Measurements from ENCODE around the gene SLC6A3. TPM values are rescaled to one million over a fixed set of nuclear protein-coding genes. Genes with fewer than 3 reads are reported as not detected.

SLC6A3 gene
- total and polyA plus RNA-seq, 9 donors, result 0.05 to 0.62 (median 0.40) TPM

DNA sequence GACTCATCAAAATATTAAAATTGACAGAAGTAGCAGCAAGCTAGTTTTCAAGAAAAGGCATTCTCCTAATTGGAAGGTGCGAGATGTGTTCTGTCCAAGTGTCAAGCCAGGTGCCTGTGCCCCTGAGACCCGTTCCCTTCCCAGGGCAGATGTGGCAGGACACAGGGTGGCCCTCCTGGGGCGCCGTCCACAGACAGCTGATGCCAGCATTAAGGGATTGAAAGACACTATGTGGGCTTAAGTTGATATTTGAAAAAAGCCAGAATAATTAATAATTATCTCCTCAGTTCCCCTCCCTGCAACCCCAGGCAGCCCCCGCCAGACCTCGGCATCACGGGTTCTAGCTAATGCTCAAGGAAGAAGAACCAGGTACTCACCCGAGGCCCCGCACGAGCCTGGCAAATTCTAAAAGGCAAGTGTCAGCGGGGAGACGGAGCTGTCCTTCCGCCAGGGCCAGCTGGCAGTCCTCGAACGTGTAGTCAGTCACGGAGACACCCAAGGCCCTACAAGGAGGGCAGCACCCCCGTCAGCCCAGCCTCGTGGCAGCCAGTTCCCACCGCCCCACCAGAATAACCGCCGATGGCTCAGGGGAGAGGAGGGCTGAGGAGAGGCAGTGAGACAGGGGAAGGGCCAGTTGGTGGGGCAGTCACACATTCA, 29.1 kb upstream of the SLC6A3 start:
- TF ChIP-seq POLR2A (IDR thresholded peaks at IDR 0.05), result no peak
- TF ChIP-seq EP300 (IDR thresholded peaks at IDR 0.05), result no peak
- TF ChIP-seq, protein P1, sequence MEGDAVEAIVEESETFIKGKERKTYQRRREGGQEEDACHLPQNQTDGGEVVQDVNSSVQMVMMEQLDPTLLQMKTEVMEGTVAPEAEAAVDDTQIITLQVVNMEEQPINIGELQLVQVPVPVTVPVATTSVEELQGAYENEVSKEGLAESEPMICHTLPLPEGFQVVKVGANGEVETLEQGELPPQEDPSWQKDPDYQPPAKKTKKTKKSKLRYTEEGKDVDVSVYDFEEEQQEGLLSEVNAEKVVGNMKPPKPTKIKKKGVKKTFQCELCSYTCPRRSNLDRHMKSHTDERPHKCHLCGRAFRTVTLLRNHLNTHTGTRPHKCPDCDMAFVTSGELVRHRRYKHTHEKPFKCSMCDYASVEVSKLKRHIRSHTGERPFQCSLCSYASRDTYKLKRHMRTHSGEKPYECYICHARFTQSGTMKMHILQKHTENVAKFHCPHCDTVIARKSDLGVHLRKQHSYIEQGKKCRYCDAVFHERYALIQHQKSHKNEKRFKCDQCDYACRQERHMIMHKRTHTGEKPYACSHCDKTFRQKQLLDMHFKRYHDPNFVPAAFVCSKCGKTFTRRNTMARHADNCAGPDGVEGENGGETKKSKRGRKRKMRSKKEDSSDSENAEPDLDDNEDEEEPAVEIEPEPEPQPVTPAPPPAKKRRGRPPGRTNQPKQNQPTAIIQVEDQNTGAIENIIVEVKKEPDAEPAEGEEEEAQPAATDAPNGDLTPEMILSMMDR (IDR thresholded peaks at IDR 0.05), result no peak
- no peak overlapping the region for H3K27ac ChIP-seq
- WGBS, 3 donors, result 91 to 92% (median 91%) methylated on average over 21 of the region's 21 CpGs
- H3K27me3 ChIP-seq, result no peaks in the 10 kb centered on the region
- H3K4me3 ChIP-seq, result no peak overlapping the region
- no peaks in the 10 kb centered on the region for H3K9me3 ChIP-seq
- DNase-seq, result peak in 2 of 5 donors; percentile 19 to 28
- intact Hi-C loops (cut with DNase I), result no loop called here
- no peaks in the 10 kb centered on the region for H3K36me3 ChIP-seq
- no peaks in the 10 kb centered on the region for H3K4me1 ChIP-seq (ENCODE audit: insufficient read depth)

DNA sequence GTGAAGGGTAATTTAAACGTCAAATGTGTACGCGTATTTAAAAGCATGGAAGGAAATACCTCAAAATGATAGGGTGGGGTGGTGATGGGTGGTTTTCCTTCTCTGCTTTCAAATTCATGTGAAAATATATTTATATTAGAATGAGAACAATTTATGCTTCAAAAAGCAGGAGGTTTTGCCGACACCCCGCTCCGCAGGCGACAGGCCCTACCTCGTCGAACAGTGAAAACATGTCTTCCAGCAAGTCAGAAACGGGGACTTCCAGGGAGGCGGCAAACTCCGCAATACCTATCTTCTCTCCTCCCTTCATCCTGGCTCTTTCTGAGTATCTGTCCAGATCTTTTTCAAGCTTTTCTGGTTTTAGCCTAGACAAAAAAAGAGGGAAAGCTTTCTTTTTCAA, 28.5 kb upstream of the SLC6A3 start:
- H3K27me3 ChIP-seq, result no peaks in the 10 kb centered on the region
- TF ChIP-seq EP300 (IDR thresholded peaks at IDR 0.05) (no peak), POLR2A (IDR thresholded peaks at IDR 0.05) (no peak)
- TF ChIP-seq, protein P1 (IDR thresholded peaks at IDR 0.05), result no peak
- intact Hi-C loops (cut with DNase I), result no loop called here
- H3K27ac ChIP-seq, result no peak overlapping the region
- no peak for DNase-seq
- 94 to 97% (median 95%) methylated on average over 12 of the region's 12 CpGs for WGBS, 3 donors
- H3K36me3 ChIP-seq, result no peaks in the 10 kb centered on the region
- no peak overlapping the region for H3K4me3 ChIP-seq
- H3K9me3 ChIP-seq, result no peaks in the 10 kb centered on the region
- H3K4me1 ChIP-seq (ENCODE audit: insufficient read depth), result no peaks in the 10 kb centered on the region

DNA sequence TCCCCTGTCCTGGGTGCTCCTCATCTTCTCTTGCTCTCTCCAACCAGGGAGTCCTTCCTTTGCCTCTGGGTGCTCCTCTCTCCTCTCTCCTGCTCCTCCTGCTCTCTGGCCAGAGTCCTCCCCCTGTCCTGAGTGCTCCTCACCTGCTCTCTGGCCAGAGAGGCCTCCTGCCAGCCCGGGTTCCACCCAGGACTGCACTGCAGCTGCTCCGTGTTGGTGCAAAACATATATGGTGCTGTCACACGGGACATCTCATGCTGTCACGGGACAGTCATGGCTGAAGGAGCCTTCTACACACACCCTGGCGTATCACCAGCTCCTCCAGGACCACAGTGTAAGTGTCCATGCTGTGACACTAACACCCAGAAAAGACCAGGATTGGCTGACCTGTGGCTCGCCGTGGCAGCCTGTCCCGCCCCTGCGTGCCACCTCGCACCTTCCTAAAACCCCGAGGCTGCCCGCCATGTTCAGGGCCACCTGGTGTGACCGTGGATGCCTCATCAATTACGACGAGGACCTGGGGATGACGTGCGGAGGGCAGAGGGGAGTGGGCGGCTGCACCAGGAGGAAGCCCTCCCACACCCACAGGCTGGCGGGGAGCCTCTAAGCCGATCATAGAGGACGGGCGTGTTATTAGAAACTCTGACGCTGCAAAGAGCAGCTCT, 27.9 kb upstream of the SLC6A3 start:
- H3K27ac ChIP-seq, result no peak overlapping the region
- intact Hi-C loops (cut with DNase I), result no loop called here
- no peaks in the 10 kb centered on the region for H3K27me3 ChIP-seq
- H3K36me3 ChIP-seq, result no peaks in the 10 kb centered on the region
- peak in 1 of 5 donors; percentile 8 for DNase-seq
- TF ChIP-seq POLR2A (IDR thresholded peaks at IDR 0.05), result no peak
- no peak for TF ChIP-seq EP300 (IDR thresholded peaks at IDR 0.05)
- TF ChIP-seq, protein P1 (IDR thresholded peaks at IDR 0.05), result no peak
- no peak overlapping the region for H3K4me3 ChIP-seq
- H3K9me3 ChIP-seq, result no peaks in the 10 kb centered on the region
- H3K4me1 ChIP-seq (ENCODE audit: insufficient read depth), result no peaks in the 10 kb centered on the region
- 87 to 90% (median 90%) methylated on average over 23 of the region's 23 CpGs for WGBS, 3 donors

DNA sequence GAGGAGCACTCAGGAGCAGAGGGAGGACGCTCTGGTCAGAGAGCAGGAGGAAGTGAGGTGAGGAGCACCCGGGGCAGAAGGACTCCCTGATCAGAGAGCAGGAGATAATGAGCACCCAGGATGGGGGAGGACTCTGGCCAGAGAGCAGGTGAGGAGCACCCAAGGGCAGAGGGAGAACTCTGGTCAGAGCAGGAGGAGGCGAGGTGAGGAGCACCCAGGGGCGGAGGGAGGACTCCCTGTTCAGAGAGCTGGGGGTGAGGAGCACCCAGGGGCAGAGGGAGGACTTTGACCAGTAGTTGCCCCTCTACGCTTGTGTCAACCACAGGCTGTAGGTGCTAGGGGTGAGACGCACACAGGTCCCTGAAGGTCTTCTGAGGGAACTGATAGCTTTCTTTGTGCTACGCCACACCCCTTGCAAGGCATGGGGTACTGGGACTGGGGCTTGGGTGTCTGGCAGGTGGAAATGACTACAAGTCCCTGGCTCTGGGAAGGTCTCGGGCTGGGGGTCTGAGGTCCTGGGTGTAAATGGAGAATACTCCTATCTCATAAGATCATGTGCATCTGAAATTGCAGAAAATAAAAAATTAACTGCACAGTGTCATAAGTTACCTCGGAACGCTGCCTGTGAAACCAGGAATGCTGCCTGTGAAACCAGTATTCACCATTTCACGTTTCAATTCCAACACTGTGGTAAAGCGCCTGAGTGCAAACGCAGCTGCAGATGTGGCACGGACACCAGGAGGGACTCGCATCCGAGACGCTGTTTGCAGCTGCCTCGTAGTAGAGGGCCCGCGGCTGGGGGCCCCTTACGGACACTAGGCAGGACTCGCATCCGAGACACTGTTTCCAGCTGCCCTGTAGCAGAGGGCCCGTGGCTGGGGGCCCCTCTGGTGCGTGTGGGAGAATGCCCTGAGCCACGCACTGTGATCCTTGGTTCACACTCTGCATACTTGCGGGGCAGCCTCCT, 27.0 kb upstream of the SLC6A3 start:
- Histone ChIP-seq H3K4me1 (ENCODE audit: insufficient read depth) (no peaks in the 10 kb centered on the region), H3K27me3 (no peaks in the 10 kb centered on the region), H3K36me3 (no peaks in the 10 kb centered on the region), H3K4me3 (no peak overlapping the region), H3K27ac (no peak overlapping the region), H3K9me3 (no peaks in the 10 kb centered on the region)
- 91 to 94% (median 94%) methylated on average over 27 of the region's 27 CpGs for WGBS, 3 donors
- intact Hi-C loops (cut with DNase I), result no loop called here
- TF ChIP-seq, protein P1 (IDR thresholded peaks at IDR 0.05), result no peak
- TF ChIP-seq EP300 (IDR thresholded peaks at IDR 0.05) (no peak), POLR2A (IDR thresholded peaks at IDR 0.05) (no peak)
- peak in 1 of 5 donors; percentile 5 for DNase-seq

Measured in ovary (tissue), 9 donors.